ENCODE measurements around the gene AGAP5. TPM values are rescaled to one million over a fixed set of nuclear protein-coding genes. Genes with fewer than 3 reads are reported as not detected.

The AGAP5 gene
- total and polyA plus RNA-seq, 4 donors = 1.5 to 13.2 (median 6.8) TPM

DNA sequence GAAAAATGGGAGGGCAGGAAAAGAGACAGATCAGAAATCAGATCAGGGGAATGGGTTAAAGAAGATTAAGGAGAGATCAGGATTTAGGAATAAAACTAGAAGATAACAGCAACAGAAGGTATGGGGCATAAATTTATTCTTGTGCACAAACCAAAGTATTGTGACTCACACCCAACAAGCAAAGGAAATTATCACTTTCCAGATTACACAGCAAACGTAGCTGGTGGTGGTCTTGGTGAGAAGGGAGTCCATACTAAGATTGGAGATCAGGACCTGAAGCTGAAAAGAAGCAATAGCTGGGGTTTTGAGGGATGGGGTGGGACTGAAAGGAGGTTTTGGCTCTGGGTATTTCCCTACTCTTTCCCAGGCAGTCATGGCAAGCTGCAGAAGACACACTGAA, 53.1 kb downstream of the AGAP5 start:
- Histone ChIP-seq H3K36me3 (ENCODE audit: control insufficient read depth in 1 of 2, insufficient read depth in 2 of 2, low read length in 1 of 2) (no peaks in the 10 kb centered on the region), H3K27me3 (ENCODE audit: control insufficient read depth in 1 of 2, insufficient read depth in 2 of 2, low read length in 1 of 2) (no peaks in the 10 kb centered on the region), H3K27ac (ENCODE audit: low read depth in 1 of 2, low read length in 2 of 2) (no peak overlapping the region), H3K4me3 (ENCODE audit: low read length in 2 of 2) (no peak overlapping the region), H3K4me1 (ENCODE audit: control insufficient read depth in 1 of 2, insufficient read depth in 2 of 2, low read length in 2 of 2) (no peaks in the 10 kb centered on the region), H3K9me3 (ENCODE audit: control insufficient read depth, low read length) (no peaks in the 10 kb centered on the region)
- 59 to 71% methylated on average over 1 of the region's 1 CpG for WGBS, 2 donors
- DNase-seq = no peak
- intact Hi-C loops (cut with DNase I) = loop anchor here (1.0 to 5.0 kb wide), 2 partner anchors 67 to 115 kb away; no protein-coding TSS in a partner anchor
- ATAC-seq (ENCODE audit: low FRiP score) = no peak

DNA sequence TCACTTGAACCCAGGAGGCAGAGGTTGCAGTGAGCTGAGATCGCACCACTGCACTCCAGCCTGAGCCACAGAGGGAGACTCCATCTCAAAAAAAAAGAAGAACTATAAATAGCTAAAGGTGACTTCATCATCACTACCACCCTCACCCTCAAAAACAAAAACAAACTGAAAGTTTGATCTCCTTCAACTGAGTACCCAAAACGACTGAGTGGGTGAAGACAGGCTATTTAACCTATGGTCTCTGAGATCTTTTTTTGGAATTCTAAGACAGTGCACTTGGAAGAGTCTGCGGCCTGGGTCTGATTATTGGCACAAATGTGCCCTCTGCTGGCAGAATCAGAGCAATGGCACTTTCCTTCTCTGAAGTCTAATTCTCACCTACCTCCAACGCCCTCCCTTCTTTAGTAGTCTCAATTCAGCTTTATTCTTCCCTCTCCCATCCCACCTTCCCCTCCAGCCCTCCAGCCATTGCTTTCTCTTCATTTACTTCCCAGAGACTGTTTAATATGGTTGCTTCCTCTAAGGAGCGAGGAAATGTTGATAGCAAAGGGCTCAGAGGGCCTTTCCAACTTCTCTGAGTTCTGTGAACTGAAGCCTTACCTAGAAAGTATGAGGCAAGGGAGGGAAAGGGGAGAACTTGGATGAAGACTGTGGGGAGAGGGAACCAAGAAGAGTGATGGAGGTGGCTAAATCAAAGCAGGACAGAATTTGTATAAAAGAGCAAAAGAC, 53.7 kb downstream of the AGAP5 start:
- ATAC-seq (ENCODE audit: low FRiP score) (peak; percentile 78), DNase-seq (peak in 1 of 2 donors; percentile 58)
- no peak overlapping the region for H3K27ac ChIP-seq (ENCODE audit: low read depth in 1 of 2, low read length in 2 of 2)

GRCh38 chr10:73643362-73643761, 54.5 kb downstream of the AGAP5 start:
- intact Hi-C loops (cut with DNase I) = loop anchor here (5.0 kb wide), 1 partner anchor 66 kb away; no protein-coding TSS in a partner anchor
- Histone ChIP-seq H3K4me1 (ENCODE audit: control insufficient read depth in 1 of 2, insufficient read depth in 2 of 2, low read length in 2 of 2) (no peaks in the 10 kb centered on the region), H3K27me3 (ENCODE audit: control insufficient read depth in 1 of 2, insufficient read depth in 2 of 2, low read length in 1 of 2) (no peaks in the 10 kb centered on the region), H3K27ac (ENCODE audit: low read depth in 1 of 2, low read length in 2 of 2) (no peak overlapping the region), H3K4me3 (ENCODE audit: low read length in 2 of 2) (no peak overlapping the region), H3K9me3 (ENCODE audit: control insufficient read depth, low read length) (no peaks in the 10 kb centered on the region), H3K36me3 (ENCODE audit: control insufficient read depth in 1 of 2, insufficient read depth in 2 of 2, low read length in 1 of 2) (no peaks in the 10 kb centered on the region)
- 85 to 95% methylated on average over 2 of the region's 2 CpGs for WGBS, 2 donors
- ATAC-seq (ENCODE audit: low FRiP score) = no peak
- DNase-seq = no peak

More for the DNA sequence above, 53.7 kb downstream of the AGAP5 start:
- Histone ChIP-seq H3K9me3 (ENCODE audit: control insufficient read depth, low read length) (no peaks in the 10 kb centered on the region), H3K4me1 (ENCODE audit: control insufficient read depth in 1 of 2, insufficient read depth in 2 of 2, low read length in 2 of 2) (no peaks in the 10 kb centered on the region), H3K27me3 (ENCODE audit: control insufficient read depth in 1 of 2, insufficient read depth in 2 of 2, low read length in 1 of 2) (no peaks in the 10 kb centered on the region), H3K4me3 (ENCODE audit: low read length in 2 of 2) (no peak overlapping the region), H3K36me3 (ENCODE audit: control insufficient read depth in 1 of 2, insufficient read depth in 2 of 2, low read length in 1 of 2) (no peaks in the 10 kb centered on the region)
- WGBS, 2 donors = 10 to 11% methylated on average over 5 of the region's 5 CpGs
- intact Hi-C loops (cut with DNase I) = loop anchor here (1.0 to 5.0 kb wide), 2 partner anchors 67 to 115 kb away; no protein-coding TSS in a partner anchor

- Histone ChIP-seq H3K27ac (ENCODE audit: low read depth in 1 of 2, low read length in 2 of 2) (peak within 1 kb of the TSS; percentile 20 to 87), H3K4me3 (ENCODE audit: low read length in 2 of 2) (no peak within 1 kb of the TSS), H3K27me3 (ENCODE audit: control insufficient read depth in 1 of 2, insufficient read depth in 2 of 2, low read length in 1 of 2) (no peaks in the 10 kb centered on the region), H3K36me3 (ENCODE audit: control insufficient read depth in 1 of 2, insufficient read depth in 2 of 2, low read length in 1 of 2) (no peaks in the 10 kb centered on the region), H3K4me1 (ENCODE audit: control insufficient read depth in 1 of 2, insufficient read depth in 2 of 2, low read length in 2 of 2) (no peaks in the 10 kb centered on the region), H3K9me3 (ENCODE audit: control insufficient read depth, low read length) (no peaks in the 10 kb centered on the region)
- ATAC-seq (ENCODE audit: low FRiP score) = peak; percentile 60
- WGBS, 2 donors = 19 to 24% methylated on average over 9 of the region's 9 CpGs
- intact Hi-C loops (cut with DNase I) = loop anchor here (5.0 kb wide), 1 partner anchor 64 kb away; no protein-coding TSS in a partner anchor
- peak in 1 of 2 donors; percentile 46 for DNase-seq
Observed at GRCh38 chr10:73641328-73642060, 56.4 kb downstream of the AGAP5 start, which contains the start of gene MYOZ1. TSS of gene MYOZ1 (minus strand) at chr10:73641474. CDS start at chr10:73640017, 1,457 bp downstream.

DNA sequence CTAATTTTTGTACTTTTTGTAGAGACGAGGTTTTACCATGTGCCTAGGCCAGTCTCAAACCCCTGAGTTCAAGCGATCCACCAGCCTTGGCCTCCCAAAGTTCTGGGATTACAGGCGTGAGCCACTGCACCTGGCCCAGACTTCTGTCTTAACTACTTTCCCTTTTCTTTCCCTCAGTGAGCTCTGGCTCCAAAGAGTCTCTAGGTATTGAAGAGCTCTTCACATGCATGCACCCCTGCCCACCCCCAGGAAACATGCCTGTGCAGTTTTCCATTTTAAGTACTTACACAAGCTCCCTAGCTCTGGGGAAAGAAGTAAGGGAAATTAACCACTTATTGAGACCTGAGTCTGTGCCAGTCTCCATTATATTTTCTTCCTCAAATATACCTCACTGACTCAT, 58.6 kb downstream of the AGAP5 start:
- DNase-seq (no peak), ATAC-seq (ENCODE audit: low FRiP score) (no peak)
- Histone ChIP-seq H3K4me3 (ENCODE audit: low read length in 2 of 2) (no peak overlapping the region), H3K9me3 (ENCODE audit: control insufficient read depth, low read length) (no peaks in the 10 kb centered on the region), H3K27ac (ENCODE audit: low read depth in 1 of 2, low read length in 2 of 2) (no peak overlapping the region), H3K4me1 (ENCODE audit: control insufficient read depth in 1 of 2, insufficient read depth in 2 of 2, low read length in 2 of 2) (no peaks in the 10 kb centered on the region), H3K36me3 (ENCODE audit: control insufficient read depth in 1 of 2, insufficient read depth in 2 of 2, low read length in 1 of 2) (no peaks in the 10 kb centered on the region), H3K27me3 (ENCODE audit: control insufficient read depth in 1 of 2, insufficient read depth in 2 of 2, low read length in 1 of 2) (no peaks in the 10 kb centered on the region)
- 93% methylated on average over 3 of the region's 3 CpGs for WGBS, 2 donors
- intact Hi-C loops (cut with DNase I) = no loop called here

DNA sequence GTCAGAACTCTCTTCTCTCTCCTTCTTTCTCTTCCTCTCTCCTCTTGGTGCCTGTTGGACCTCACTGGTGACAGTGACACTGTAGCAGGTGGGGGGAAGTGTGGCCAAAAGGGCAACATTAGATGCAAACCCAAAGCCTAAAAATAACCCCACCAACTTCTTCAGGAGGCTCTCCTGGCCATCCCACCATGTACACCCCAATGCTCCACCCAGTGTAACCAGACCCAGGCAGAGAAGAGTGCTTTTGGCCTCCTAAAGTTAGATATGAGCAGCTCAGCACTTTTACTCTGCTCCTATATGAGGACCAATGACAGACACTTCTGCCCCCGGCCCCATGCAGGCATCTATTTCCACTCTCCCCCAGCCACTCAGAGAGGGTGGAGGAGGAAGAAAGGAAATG, 62.1 kb downstream of the AGAP5 start:
- DNase-seq (no peak), ATAC-seq (ENCODE audit: low FRiP score) (no peak)
- H3K27ac ChIP-seq (ENCODE audit: low read depth in 1 of 2, low read length in 2 of 2) = no peak overlapping the region
- H3K4me3 ChIP-seq (ENCODE audit: low read length in 2 of 2) = no peak overlapping the region
- intact Hi-C loops (cut with DNase I) = no loop called here
- H3K9me3 ChIP-seq (ENCODE audit: control insufficient read depth, low read length) = no peaks in the 10 kb centered on the region
- WGBS, 2 donors = 55 to 67% methylated on average over 1 of the region's 1 CpG
- H3K4me1 ChIP-seq (ENCODE audit: control insufficient read depth in 1 of 2, insufficient read depth in 2 of 2, low read length in 2 of 2) = no peaks in the 10 kb centered on the region
- no peaks in the 10 kb centered on the region for H3K27me3 ChIP-seq (ENCODE audit: control insufficient read depth in 1 of 2, insufficient read depth in 2 of 2, low read length in 1 of 2)
- no peaks in the 10 kb centered on the region for H3K36me3 ChIP-seq (ENCODE audit: control insufficient read depth in 1 of 2, insufficient read depth in 2 of 2, low read length in 1 of 2)

DNA sequence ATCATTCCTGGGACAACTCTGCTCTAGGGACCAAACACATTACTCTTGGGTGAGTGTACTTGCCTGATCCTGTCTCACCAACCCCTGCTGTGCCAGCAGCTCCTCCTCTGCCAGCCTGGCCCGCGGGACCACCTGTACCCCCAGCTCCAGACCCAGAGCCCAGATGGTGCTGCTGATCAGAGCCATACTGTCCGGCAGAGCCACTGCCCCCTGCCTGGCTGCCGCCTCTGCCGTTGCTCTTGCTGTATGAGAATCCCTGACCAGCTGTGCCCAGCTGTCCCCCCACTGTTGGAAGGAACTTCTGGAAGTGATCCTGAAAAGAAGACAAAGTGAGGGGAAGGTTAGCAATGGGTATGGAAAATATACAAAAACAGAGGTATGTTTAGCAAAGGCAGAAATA, 63.5 kb downstream of the AGAP5 start:
- intact Hi-C loops (cut with DNase I) = no loop called here
- Histone ChIP-seq H3K27ac (ENCODE audit: low read depth in 1 of 2, low read length in 2 of 2) (no peak overlapping the region), H3K27me3 (ENCODE audit: control insufficient read depth in 1 of 2, insufficient read depth in 2 of 2, low read length in 1 of 2) (no peaks in the 10 kb centered on the region), H3K4me3 (ENCODE audit: low read length in 2 of 2) (no peak overlapping the region), H3K36me3 (ENCODE audit: control insufficient read depth in 1 of 2, insufficient read depth in 2 of 2, low read length in 1 of 2) (no peaks in the 10 kb centered on the region), H3K9me3 (ENCODE audit: control insufficient read depth, low read length) (no peaks in the 10 kb centered on the region), H3K4me1 (ENCODE audit: control insufficient read depth in 1 of 2, insufficient read depth in 2 of 2, low read length in 2 of 2) (no peaks in the 10 kb centered on the region)
- 74 to 76% methylated on average over 5 of the region's 5 CpGs for WGBS, 2 donors
- DNase-seq (peak in 1 of 2 donors; percentile 55), ATAC-seq (ENCODE audit: low FRiP score) (no peak)

GRCh38 chr10:73629165-73629564, 68.7 kb downstream of the AGAP5 start:
- Histone ChIP-seq H3K36me3 (ENCODE audit: control insufficient read depth in 1 of 2, insufficient read depth in 2 of 2, low read length in 1 of 2) (no peaks in the 10 kb centered on the region), H3K4me3 (ENCODE audit: low read length in 2 of 2) (no peak overlapping the region), H3K27me3 (ENCODE audit: control insufficient read depth in 1 of 2, insufficient read depth in 2 of 2, low read length in 1 of 2) (no peaks in the 10 kb centered on the region), H3K27ac (ENCODE audit: low read depth in 1 of 2, low read length in 2 of 2) (no peak overlapping the region), H3K4me1 (ENCODE audit: control insufficient read depth in 1 of 2, insufficient read depth in 2 of 2, low read length in 2 of 2) (no peaks in the 10 kb centered on the region), H3K9me3 (ENCODE audit: control insufficient read depth, low read length) (no peaks in the 10 kb centered on the region)
- intact Hi-C loops (cut with DNase I) = loop anchor here (5.0 kb wide), 2 partner anchors 52 to 102 kb away; no protein-coding TSS in a partner anchor
- DNase-seq (no peak), ATAC-seq (ENCODE audit: low FRiP score) (no peak)
- 82 to 97% methylated on average over 5 of the region's 5 CpGs for WGBS, 2 donors
